C1 segment of cervical spinal cord (tissue), 14 donors: Measurements from ENCODE around the gene RAB3C.
A peak's percentile ranks its signal among the peaks of the same experiment; 100 is the strongest.

ENCODE experiments used
- DNase-seq, 14 donors: peaks; one replicate each; lab custom pipeline; 2025; lab: John Stamatoyannopoulos, UW

Gene RAB3C

GRCh38 chr5:58885260-58885659 lies 302.4 kb downstream of the RAB3C start:
- no peak for DNase-seq

GRCh38 chr5:58886315-58887207 lies 303.7 kb downstream of the RAB3C start:
- peak in 8 of 14 donors; percentile 11 to 50 (median 36) for DNase-seq

- DNase-seq = no peak
Observed at GRCh38 chr5:58887311-58887710, 304.4 kb downstream of the RAB3C start.

- peak in 1 of 14 donors; percentile 4 for DNase-seq
Observed at GRCh38 chr5:58887721-58888409, 305.0 kb downstream of the RAB3C start.

GRCh38 chr5:58890265-58890664 lies 307.4 kb downstream of the RAB3C start:
- DNase-seq = no peak

GRCh38 chr5:58890701-58891085 lies 307.8 kb downstream of the RAB3C start:
- DNase-seq = peak in 1 of 14 donors; percentile 4

GRCh38 chr5:58891086-58891970 lies 308.5 kb downstream of the RAB3C start:
- DNase-seq = peak in 8 of 14 donors; percentile 23 to 55 (median 34)

- DNase-seq = no peak
Observed at GRCh38 chr5:58891971-58892343, 309.1 kb downstream of the RAB3C start.

- no peak for DNase-seq
Observed at GRCh38 chr5:58893551-58893950, 310.7 kb downstream of the RAB3C start.

GRCh38 chr5:58898006-58898405 lies 315.1 kb downstream of the RAB3C start:
- DNase-seq = no peak

GRCh38 chr5:58898538-58898937 lies 315.7 kb downstream of the RAB3C start:
- no peak for DNase-seq

- no peak for DNase-seq
Observed at GRCh38 chr5:58901271-58901670, 318.4 kb downstream of the RAB3C start.

GRCh38 chr5:58902305-58902704 lies 319.4 kb downstream of the RAB3C start:
- DNase-seq = no peak

- no peak for DNase-seq
Observed at GRCh38 chr5:58902765-58903164, 319.9 kb downstream of the RAB3C start.

GRCh38 chr5:58904737-58905136 lies 321.9 kb downstream of the RAB3C start:
- DNase-seq = no peak

GRCh38 chr5:58905944-58906343 lies 323.1 kb downstream of the RAB3C start:
- DNase-seq = no peak
